Erythroblast (primary cell): ENCODE measurements around the gene TEX2.

Experiments used
- GATA1 ChIP-seq: IDR thresholded peaks from 2 replicates; pipeline ENCODE4 v1.6.1; 2011; ENCODE audit warnings: low read depth, mild to moderate bottlenecking, control low read depth, low read length, moderate library complexity
- POLR2A ChIP-seq: IDR thresholded peaks from 2 replicates; pipeline ENCODE4 v1.6.1; 2011; ENCODE audit warnings: mild to moderate bottlenecking, low read length

- TF ChIP-seq POLR2A (no peak), GATA1 (no peak)
Measured at GRCh38 chr17:64253470-64253869, 9.6 kb downstream of the TEX2 start.
